GM12878 (cell line): ENCODE results near the gene SUSD1. TPM values are rescaled to one million over a fixed set of nuclear protein-coding genes. Genes with fewer than 3 reads are reported as not detected.

Experiments used
- ATF7 ChIP-seq: fragments of 450-650 bp; IDR thresholded peaks from 2 replicates; pipeline ENCODE4 v1.6.1; 2016; ENCODE audit warnings: low read depth, mild to moderate bottlenecking
- BHLHE40 ChIP-seq, 2 experiments: fragments of 450-650 bp in 1 of 2; IDR thresholded peaks; 2 replicates each; pipeline ENCODE4 v1.6.1; 2011 to 2017; ENCODE audit warnings: low read depth in 2 of 2, borderline replicate concordance in 1 of 2, improper control_type of control experiment in 1 of 2, low read length in 1 of 2, mild to moderate bottlenecking in 1 of 2
- MTA2 ChIP-seq: fragments of 450-650 bp; IDR thresholded peaks from 2 replicates; pipeline ENCODE4 v1.6.1; 2016; ENCODE audit warnings: low read depth, mild to moderate bottlenecking, moderate library complexity
- NR2F1 ChIP-seq: fragments of 450-650 bp; conservative IDR thresholded peaks from 2 replicates; pipeline ENCODE4 v1.6.1; 2017; ENCODE audit warnings: mild to moderate bottlenecking
- PKNOX1 ChIP-seq: fragments of 450-650 bp; IDR thresholded peaks from 2 replicates; pipeline ENCODE4 v1.6.1; 2016; ENCODE audit warnings: mild to moderate bottlenecking
- POU2F2 ChIP-seq: IDR thresholded peaks from 3 replicates; pipeline ENCODE4 v1.6.1; 2011; ENCODE audit warnings: low read depth, mild to moderate bottlenecking, low read length, borderline replicate concordance
- RAD51 ChIP-seq: fragments of 450-650 bp; IDR thresholded peaks from 2 replicates; pipeline ENCODE4 v1.6.1; 2016; ENCODE audit warnings: moderate library complexity, mild to moderate bottlenecking, inconsistent platforms
- STAT1 ChIP-seq: fragments of 450-650 bp; conservative IDR thresholded peaks from 2 replicates; pipeline ENCODE4 v1.6.1; 2014; ENCODE audit warnings: antibody characterized with exemption, mild to moderate bottlenecking
- TBL1XR1 ChIP-seq: IDR thresholded peaks from 2 replicates; pipeline ENCODE4 v1.6.1; 2012; ENCODE audit warnings: low read depth, low read length, improper control_type of control experiment
- TCF7 ChIP-seq: IDR thresholded peaks from 2 replicates; pipeline ENCODE4 v1.6.1; 2014; ENCODE audit warnings: antibody characterized with exemption, borderline replicate concordance
- WRNIP1 ChIP-seq: IDR thresholded peaks from 2 replicates; pipeline ENCODE4 v1.6.1; 2011; ENCODE audit warnings: low read depth, low read length, improper control_type of control experiment, borderline replicate concordance
- polyA plus RNA-seq, 11 experiments: library from polyadenylated mRNA; depleted of rRNA in 4 of 11; unstranded in 6 of 11; stranded (reverse) in 5 of 11; fragments of >200 nt; fragmentation: Nextera tagmentation in 4 of 11; fragmentation: Illumina TruSeq in 1 of 11; extraction: Ambion mirVana in 4 of 11; extraction: Trizol in 1 of 11; gene quantifications; 1 replicate in 1 of 11; 2 replicates in 10 of 11; pipeline versions ENCODE4 v1.2.1 to v1.2.3, GENCODE V29; 2011 to 2016; ENCODE audit warnings: inconsistent platforms in 2 of 11, missing spikeins in 2 of 11, low read depth in 1 of 11
- total RNA-seq, 4 experiments: library from RNA; depleted of rRNA in 3 of 4; stranded (reverse); fragments of >200 nt in 3 of 4; fragmentation: Illumina TruSeq in 1 of 4; extraction: Trizol in 1 of 4; gene quantifications; 2 replicates each; pipeline versions ENCODE4 v1.2.1 to v1.2.3, GENCODE V29; 2013 to 2021
- TF ChIP-seq, protein P1 (sequence below): fragments of 450-650 bp; formaldehyde crosslinking; IDR thresholded peaks from 2 replicates; pipeline ENCODE4 v1.4.0; 2020; ENCODE audit warnings: mild to moderate bottlenecking, moderate library complexity
- TF ChIP-seq, protein P2 (sequence below): IDR thresholded peaks from 2 replicates; pipeline ENCODE4 v1.6.1; 2011; ENCODE audit warnings: borderline replicate concordance, low read depth, mild to moderate bottlenecking, moderate library complexity, mixed read lengths, low read length; ENCODE audit not compliant: insufficient read depth; ENCODE audit errors: extremely low read length
- TF ChIP-seq, protein P3 (sequence below): IDR thresholded peaks from 2 replicates; pipeline ENCODE4 v1.6.1; 2011; ENCODE audit warnings: low read depth, mild to moderate bottlenecking, low read length, moderate library complexity, borderline replicate concordance; ENCODE audit errors: extremely low read depth
- TF ChIP-seq, protein P4 (sequence below): fragments of 150-350 bp; IDR thresholded peaks from 2 replicates; pipeline ENCODE4 v1.6.1; 2014; ENCODE audit warnings: mild to moderate bottlenecking, low read depth, low read length
- TF ChIP-seq, protein P5 (sequence below): fragments of 450-650 bp; IDR thresholded peaks from 2 replicates; pipeline ENCODE4 v1.6.1; 2017; ENCODE audit warnings: mild to moderate bottlenecking
- TF ChIP-seq, protein P6 (sequence below): fragments of 450-650 bp; conservative IDR thresholded peaks from 2 replicates; pipeline ENCODE4 v1.6.1; 2017; ENCODE audit warnings: mild to moderate bottlenecking, moderate library complexity

The SUSD1 gene
- total and polyA plus RNA-seq, 10 of the 15 experiments (the other 5 are each of a cell fraction or from before 2014, with no cell fraction given), result 6.7 to 20.8 (median 13.2) TPM

GRCh38 chr9:112007575-112008240 lies 167.4 kb downstream of the SUSD1 start (continued):
- TF ChIP-seq, protein P1, sequence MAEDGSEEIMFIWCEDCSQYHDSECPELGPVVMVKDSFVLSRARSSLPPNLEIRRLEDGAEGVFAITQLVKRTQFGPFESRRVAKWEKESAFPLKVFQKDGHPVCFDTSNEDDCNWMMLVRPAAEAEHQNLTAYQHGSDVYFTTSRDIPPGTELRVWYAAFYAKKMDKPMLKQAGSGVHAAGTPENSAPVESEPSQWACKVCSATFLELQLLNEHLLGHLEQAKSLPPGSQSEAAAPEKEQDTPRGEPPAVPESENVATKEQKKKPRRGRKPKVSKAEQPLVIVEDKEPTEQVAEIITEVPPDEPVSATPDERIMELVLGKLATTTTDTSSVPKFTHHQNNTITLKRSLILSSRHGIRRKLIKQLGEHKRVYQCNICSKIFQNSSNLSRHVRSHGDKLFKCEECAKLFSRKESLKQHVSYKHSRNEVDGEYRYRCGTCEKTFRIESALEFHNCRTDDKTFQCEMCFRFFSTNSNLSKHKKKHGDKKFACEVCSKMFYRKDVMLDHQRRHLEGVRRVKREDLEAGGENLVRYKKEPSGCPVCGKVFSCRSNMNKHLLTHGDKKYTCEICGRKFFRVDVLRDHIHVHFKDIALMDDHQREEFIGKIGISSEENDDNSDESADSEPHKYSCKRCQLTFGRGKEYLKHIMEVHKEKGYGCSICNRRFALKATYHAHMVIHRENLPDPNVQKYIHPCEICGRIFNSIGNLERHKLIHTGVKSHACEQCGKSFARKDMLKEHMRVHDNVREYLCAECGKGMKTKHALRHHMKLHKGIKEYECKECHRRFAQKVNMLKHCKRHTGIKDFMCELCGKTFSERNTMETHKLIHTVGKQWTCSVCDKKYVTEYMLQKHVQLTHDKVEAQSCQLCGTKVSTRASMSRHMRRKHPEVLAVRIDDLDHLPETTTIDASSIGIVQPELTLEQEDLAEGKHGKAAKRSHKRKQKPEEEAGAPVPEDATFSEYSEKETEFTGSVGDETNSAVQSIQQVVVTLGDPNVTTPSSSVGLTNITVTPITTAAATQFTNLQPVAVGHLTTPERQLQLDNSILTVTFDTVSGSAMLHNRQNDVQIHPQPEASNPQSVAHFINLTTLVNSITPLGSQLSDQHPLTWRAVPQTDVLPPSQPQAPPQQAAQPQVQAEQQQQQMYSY (CRISPR knock-in tag), result no peak
- no peak for TF ChIP-seq STAT1
- no peak for TF ChIP-seq TBL1XR1
- 0 out of 2 replicates have a peak, but pooled peaks have one; percentile 11 for TF ChIP-seq ATF7
- TF ChIP-seq, protein P2, sequence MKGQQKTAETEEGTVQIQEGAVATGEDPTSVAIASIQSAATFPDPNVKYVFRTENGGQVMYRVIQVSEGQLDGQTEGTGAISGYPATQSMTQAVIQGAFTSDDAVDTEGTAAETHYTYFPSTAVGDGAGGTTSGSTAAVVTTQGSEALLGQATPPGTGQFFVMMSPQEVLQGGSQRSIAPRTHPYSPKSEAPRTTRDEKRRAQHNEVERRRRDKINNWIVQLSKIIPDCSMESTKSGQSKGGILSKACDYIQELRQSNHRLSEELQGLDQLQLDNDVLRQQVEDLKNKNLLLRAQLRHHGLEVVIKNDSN, result no peak
- 0 out of 4 replicates have a peak, but pooled peaks of 1 of the 2 experiments have one; percentile 16 for TF ChIP-seq BHLHE40 (IDR thresholded peaks at IDR 0.05; ENCODE audit: borderline replicate concordance in 1 of 2, low read depth in 2 of 2, low read length in 1 of 2)
- TF ChIP-seq WRNIP1, result no peak
- TF ChIP-seq, protein P3, sequence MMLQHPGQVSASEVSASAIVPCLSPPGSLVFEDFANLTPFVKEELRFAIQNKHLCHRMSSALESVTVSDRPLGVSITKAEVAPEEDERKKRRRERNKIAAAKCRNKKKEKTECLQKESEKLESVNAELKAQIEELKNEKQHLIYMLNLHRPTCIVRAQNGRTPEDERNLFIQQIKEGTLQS, result no peak
- no peak for TF ChIP-seq POU2F2
- TF ChIP-seq NR2F1, result peak; percentile 30; the same call in 1 of the 2 replicates
- TF ChIP-seq PKNOX1, result no peak
- TF ChIP-seq, protein P4, sequence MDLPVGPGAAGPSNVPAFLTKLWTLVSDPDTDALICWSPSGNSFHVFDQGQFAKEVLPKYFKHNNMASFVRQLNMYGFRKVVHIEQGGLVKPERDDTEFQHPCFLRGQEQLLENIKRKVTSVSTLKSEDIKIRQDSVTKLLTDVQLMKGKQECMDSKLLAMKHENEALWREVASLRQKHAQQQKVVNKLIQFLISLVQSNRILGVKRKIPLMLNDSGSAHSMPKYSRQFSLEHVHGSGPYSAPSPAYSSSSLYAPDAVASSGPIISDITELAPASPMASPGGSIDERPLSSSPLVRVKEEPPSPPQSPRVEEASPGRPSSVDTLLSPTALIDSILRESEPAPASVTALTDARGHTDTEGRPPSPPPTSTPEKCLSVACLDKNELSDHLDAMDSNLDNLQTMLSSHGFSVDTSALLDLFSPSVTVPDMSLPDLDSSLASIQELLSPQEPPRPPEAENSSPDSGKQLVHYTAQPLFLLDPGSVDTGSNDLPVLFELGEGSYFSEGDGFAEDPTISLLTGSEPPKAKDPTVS, result no peak
- no peak; the same call in 1 of the 2 replicates for TF ChIP-seq MTA2
- TF ChIP-seq, protein P5, sequence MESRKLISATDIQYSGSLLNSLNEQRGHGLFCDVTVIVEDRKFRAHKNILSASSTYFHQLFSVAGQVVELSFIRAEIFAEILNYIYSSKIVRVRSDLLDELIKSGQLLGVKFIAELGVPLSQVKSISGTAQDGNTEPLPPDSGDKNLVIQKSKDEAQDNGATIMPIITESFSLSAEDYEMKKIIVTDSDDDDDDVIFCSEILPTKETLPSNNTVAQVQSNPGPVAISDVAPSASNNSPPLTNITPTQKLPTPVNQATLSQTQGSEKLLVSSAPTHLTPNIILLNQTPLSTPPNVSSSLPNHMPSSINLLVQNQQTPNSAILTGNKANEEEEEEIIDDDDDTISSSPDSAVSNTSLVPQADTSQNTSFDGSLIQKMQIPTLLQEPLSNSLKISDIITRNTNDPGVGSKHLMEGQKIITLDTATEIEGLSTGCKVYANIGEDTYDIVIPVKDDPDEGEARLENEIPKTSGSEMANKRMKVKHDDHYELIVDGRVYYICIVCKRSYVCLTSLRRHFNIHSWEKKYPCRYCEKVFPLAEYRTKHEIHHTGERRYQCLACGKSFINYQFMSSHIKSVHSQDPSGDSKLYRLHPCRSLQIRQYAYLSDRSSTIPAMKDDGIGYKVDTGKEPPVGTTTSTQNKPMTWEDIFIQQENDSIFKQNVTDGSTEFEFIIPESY, result no peak
- TF ChIP-seq TCF7, result peak; percentile 12; the same call in 1 of the 2 replicates
- no peak for TF ChIP-seq RAD51
- TF ChIP-seq, protein P6, sequence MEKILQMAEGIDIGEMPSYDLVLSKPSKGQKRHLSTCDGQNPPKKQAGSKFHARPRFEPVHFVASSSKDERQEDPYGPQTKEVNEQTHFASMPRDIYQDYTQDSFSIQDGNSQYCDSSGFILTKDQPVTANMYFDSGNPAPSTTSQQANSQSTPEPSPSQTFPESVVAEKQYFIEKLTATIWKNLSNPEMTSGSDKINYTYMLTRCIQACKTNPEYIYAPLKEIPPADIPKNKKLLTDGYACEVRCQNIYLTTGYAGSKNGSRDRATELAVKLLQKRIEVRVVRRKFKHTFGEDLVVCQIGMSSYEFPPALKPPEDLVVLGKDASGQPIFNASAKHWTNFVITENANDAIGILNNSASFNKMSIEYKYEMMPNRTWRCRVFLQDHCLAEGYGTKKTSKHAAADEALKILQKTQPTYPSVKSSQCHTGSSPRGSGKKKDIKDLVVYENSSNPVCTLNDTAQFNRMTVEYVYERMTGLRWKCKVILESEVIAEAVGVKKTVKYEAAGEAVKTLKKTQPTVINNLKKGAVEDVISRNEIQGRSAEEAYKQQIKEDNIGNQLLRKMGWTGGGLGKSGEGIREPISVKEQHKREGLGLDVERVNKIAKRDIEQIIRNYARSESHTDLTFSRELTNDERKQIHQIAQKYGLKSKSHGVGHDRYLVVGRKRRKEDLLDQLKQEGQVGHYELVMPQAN, result no peak
